Right ventricle myocardium inferior (tissue), 1 donor: ENCODE measurements around the gene RET. TPM values are rescaled to one million over a fixed set of nuclear protein-coding genes. Genes with fewer than 3 reads are reported as not detected.
A peak's percentile ranks its signal among the peaks of the same experiment; 100 is the strongest.

ENCODE experiments used
- ATAC-seq: fragments of 200-7000 bp; cut with Tn5 transposase; one replicate; pipeline ENCODE4 v1.9.1; 2020; ENCODE audit warnings: mild to moderate bottlenecking, moderate library complexity
- DNase-seq: peaks from one replicate; pipeline ENCODE4 v3.0.0; 2021; ENCODE audit errors: missing footprints
- intact Hi-C: fragments of 100-400 bp; cut with DNase I; formaldehyde crosslinking; loops from one replicate; pipeline ENCODE4 v1.11.0; 2022
- long read RNA-seq: library from polyadenylated mRNA; unstranded; transcript quantifications from one replicate; pipeline ENCODE4 v2.0.0, GENCODE V29; 2021
- total RNA-seq: library from RNA; stranded (reverse); fragmentation: NEBNext Ultra II Directional; extraction: Animal tissue kit (Norgen Biotek cat#: 25700); gene quantifications from one replicate; pipeline ENCODE4 v1.2.1, GENCODE V29; 2021
- donor health status: DM: no; HTN: yes; CAD: no; lungs with severe emphysema.

RET gene
- 7.7 TPM for total RNA-seq
- long read RNA-seq, full-length matches to known transcripts = 2 of 9 reads
- long read RNA-seq, partial matches to known transcripts = 5 of 9 reads
- long read RNA-seq, other reads (novel, unspliced or antisense) = 2 of 9 reads

DNA sequence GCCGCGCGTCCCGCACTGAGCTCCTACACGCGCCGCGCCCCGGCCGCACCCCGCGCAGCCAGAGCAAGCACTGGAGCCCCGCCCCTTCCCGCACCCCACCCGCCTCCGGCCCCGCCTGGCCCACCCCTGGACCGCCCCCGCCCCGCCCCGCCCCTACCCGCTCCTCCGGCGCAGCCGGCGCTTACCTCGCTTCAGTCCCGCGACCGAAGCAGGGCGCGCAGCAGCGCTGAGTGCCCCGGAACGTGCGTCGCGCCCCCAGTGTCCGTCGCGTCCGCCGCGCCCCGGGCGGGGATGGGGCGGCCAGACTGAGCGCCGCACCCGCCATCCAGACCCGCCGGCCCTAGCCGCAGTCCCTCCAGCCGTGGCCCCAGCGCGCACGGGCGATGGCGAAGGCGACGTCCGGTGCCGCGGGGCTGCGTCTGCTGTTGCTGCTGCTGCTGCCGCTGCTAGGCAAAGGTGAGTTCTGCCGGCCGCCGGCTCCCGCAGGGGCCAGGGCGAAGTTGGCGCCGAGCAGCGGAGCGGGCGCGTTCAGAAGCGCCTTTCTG is at the start of gene RET:
RET (plus strand) TSS at position 194 of the 545 bp plus-strand sequence; CDS start at position 384, 190 bp downstream.
- ATAC-seq (peak; percentile 80), DNase-seq (peak; percentile 56)
- intact Hi-C loops = loop anchor here (5.0 kb wide), 1 partner anchor 125 kb away; no protein-coding TSS in a partner anchor

- intact Hi-C loops = no loop called here
- peak; percentile 61 for DNase-seq
- ATAC-seq = peak; percentile 53
These were observed 49.4 kb upstream of the RET start for GRCh38 chr10:43027331-43027955.

DNA sequence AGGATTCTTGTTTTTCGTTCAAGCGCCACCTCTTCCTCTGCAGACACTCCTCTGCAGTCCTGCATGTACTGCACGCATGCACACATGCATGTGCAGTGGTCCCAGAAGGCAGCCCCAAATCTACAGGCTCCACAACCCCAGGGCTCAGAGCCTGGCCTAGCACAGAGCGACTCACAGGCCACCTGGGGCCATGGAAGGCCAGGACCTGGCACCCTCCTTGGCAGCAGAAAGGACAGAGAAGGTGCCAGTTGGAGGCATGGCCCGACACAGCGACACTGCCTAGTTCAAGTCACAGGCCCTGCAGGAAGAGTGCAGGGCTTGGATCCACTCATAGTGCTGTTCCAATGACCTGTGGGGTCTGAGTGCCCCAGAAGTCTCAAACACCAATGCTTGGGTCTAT is 48.7 kb upstream of the RET start:
- DNase-seq (peak; percentile 56), ATAC-seq (no peak)
- intact Hi-C loops = no loop called here

DNA sequence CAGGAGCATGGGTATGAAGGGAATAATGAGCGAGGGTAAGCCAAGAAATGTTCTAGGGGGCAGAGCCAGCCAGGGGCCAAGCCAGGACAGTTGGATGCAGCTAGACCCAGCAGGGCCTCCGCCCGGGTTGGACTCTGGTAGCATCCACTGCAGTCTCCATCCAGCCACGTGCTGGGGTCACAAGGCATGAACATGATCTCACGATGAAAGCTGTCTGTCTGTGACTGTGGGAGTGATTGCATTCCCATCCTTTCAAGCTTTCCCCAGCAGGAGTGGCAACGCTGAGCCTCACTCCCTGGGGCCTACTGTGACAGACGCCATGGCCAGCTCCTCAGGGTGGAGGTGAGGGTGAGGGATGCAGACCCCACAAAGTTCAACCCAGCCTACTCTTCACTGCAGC is 47.8 kb upstream of the RET start:
- ATAC-seq = no peak
- intact Hi-C loops = no loop called here
- DNase-seq = no peak

GRCh38 chr10:43032613-43033012 is 44.3 kb upstream of the RET start:
- intact Hi-C loops = no loop called here
- ATAC-seq (no peak), DNase-seq (no peak)

- ATAC-seq (no peak), DNase-seq (no peak)
- intact Hi-C loops = no loop called here
These were observed 41.1 kb upstream of the RET start for GRCh38 chr10:43035800-43036199.

DNA sequence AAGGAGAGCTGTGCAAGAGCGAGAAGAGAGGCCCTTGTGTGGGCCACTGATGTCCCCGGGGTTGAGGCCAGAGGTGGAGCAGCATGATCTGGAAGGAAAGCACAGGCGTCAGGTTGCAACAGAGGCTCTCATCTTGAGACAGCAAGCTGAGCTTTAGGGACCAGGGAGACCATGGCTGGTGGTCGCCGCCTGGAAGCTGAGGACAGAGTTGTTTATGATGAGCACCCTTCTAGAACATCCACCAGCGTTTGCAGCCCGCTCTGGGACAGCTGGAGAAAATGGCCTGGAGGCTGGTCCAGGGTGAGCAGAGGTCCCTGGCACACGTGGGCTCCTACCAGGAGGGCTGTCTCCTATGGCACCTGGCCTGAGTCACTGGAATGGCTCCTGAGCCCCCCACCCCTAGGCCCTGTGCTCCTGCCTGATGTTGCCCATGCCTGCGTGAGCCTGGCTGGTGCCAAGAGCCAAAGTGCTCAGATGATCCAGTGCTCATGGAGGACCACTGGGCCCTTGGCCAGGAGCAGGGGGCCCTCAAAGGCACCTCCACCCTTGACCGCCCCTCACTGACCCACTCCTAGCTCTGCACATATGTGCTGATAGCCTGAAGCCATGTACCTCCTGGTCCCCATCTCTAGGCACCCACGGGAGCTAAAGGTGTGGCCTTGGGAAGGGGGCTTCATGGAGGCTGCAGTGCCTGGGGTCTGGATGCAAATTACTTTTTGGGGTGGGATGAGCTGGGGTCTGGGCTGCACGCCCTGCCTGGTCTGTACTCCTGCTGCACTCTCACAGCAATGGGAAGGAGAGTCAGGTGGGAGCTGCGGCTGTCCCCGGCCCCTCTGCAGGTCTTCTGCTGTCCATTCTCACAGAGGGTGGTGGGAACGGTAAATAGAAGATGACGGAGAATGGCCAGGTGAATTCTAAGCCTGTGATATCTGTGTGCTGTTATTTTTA is 40.1 kb upstream of the RET start:
- DNase-seq = no peak
- no peak for ATAC-seq
- intact Hi-C loops = no loop called here

- ATAC-seq = no peak
These were observed 39.4 kb upstream of the RET start for GRCh38 chr10:43037440-43037839.

DNA sequence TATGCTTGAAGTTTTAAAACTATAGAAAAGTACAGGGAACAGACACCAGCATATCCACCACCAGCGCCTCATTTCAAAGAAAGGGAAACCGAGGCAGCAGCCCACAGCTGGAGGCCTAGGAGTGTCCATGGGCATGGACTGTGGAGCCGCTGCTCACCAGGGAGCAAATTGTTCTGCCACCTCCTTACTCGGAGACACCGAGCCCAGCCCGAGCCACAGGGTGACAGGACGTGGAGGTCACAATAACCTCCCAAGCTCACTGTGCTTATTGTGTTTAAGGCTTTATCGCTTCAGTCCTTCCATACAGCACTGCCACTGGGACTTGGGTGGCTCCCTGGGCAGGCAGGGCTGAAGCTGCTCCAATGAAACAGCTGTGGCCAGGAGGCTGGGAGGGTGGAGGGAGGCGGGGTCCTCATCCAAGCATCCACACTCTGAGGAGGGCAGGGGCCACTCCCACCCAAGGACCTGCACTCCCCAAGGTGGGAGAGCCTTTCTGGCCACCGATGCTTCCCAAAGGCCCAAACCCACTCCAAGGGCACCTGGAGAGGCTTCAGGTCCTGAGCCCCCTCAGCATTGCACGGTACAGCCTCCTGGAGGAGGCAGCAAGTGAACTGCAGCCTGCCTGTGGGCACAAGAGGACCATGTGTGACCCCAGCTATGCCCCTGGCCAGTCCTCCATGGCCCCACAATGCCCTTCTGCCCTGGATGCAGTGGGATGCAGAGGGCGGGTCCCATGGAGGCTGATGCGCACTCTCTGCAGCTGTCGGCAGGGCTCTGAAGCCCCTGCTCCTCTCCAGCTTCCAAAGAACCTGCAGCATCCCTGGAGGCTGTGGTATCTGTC is 38.7 kb upstream of the RET start:
- DNase-seq (no peak), ATAC-seq (no peak)
- intact Hi-C loops = no loop called here

More at GRCh38 chr10:43037440-43037839, 39.4 kb upstream of the RET start:
- peak; percentile 64 for DNase-seq
- intact Hi-C loops = no loop called here

DNA sequence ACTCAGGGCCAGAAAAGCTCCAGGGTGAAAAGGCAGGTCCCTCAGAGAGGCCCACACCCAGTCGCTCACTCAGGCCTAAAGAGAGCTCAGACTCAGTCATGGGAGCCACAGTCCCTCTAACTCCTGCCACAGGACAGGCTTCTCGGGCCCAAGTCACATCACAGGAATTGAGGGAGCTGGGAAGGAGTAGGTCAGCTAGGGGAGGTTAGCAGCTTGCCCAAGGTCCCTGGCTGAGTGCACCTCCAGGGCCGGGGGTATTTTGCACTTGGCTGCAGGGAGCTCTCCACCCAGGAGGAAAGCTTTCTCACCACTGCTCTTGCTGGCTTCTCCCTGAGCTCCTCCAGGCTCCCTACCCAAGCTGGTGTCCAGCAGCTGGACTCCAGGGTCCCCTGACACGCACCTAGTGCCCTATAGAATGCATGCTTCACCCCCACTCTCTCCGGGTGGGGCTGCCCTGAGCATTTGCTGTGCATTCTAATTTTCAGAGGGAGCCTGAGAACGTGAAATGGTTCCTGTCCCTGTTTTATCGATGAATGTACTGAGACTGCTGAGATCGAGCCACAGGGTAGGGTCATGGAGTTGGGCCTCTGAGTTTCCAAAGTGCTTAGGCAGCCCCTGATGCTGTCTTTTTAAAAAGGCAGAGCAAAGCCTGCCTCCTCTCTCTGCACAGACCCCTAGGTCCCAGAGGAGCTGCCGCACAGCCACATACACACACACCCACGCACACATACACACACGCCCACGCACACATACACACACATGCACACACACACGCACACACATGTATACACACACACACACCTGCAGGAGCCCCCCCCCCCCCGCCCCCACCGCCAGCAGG is 37.9 kb upstream of the RET start:
- intact Hi-C loops = no loop called here
- no peak for ATAC-seq
- no peak for DNase-seq

- DNase-seq (peak; percentile 64), ATAC-seq (no peak)
- intact Hi-C loops = no loop called here
These were observed 37.0 kb upstream of the RET start for GRCh38 chr10:43039624-43040481.

- no peak for DNase-seq
- no peak for ATAC-seq
- intact Hi-C loops = no loop called here
These were observed 36.2 kb upstream of the RET start for GRCh38 chr10:43040482-43041256.

DNA sequence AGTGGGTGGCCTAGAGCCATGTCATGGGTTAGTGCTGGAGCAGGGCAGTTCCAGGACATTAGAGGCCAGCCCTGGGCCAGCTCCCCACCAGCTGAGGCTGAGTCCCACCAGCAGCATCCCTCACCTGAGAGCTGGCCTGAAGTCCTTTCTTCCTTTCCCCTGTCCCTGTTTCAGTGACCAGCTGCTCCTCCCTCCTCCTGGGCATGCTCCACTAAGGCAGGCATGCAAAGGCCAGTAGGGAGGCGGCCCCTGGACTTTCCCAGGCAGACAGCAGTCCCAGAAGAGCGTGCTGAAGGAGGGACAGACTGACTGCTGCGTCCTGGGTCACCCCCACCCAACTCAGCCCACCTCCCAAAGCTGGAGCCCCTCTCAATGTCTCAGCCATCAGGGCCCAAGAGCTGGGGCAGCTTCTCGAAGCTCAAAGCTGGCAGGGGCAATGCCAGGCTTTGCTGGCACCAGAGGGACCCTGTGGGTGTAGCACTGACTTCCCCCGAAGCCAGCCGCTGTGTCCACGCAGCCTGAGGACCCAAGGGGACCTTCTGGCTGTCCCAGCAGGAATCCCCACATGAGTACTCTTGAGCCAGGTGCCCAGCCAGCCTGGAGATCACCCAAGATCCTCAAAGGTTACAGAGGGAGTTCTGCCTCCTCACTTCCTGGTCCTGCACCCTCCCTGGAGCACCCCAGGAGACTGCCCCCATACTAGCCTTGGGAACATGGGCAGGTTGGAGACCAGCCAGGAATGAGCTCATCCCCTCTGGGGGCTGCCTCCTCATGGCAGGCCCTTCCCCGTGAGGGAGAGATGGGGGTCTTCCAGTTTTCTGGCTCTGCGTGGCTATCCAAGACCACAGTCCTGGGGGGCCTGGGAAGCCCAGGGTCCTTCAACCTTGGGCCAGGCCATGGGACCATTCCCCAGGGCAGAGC is 35.2 kb upstream of the RET start:
- no peak for ATAC-seq
- no peak for DNase-seq
- intact Hi-C loops = no loop called here

DNA sequence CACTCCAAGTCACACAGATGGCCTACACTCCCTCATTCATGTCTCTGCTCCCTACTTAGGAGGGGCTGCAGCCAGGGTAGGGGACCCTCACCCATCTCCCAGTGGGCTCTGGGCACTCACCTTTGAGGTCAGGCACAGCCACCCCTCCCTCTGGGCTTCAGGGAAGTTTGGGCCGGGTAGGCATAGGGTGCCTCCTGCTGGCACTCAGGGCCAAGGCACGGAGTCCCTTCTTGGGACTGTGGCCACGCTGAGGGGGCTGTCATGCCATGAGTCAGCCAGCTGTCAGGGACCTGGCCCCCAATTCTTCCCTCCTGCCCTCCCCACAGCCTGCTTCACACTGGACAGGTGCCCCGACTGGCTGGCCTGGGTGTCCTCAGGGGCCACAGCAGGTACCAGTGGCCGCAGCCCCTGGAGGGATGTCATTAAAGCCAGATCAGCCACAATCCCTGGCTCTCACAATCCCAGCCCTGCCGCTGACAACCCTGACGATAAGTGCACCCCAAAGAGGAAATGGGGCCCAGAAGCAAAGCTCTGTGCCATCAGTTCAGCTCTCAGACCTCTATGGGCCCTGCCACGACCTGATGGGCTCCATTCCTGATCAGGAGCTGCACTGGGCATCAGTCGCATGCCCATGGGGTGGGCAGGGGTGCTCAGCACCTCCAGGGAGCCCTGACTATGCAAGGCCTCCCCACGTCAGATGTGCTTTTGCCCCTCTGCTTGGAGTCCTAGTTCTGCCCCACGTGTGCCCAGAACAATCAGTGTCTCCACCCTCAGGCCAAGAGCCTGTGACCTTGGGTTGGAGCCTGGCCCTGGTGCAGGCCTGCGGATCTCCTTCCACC is 34.1 kb upstream of the RET start:
- DNase-seq (no peak), ATAC-seq (no peak)
- intact Hi-C loops = no loop called here
